Measurements from ENCODE around the gene SLC25A38.
"Not testable (repeated sequence)": the region's sequence is repeated elsewhere in the genome, so short reads cannot be mapped to it uniquely, and the experiment has no call there.

Gene SLC25A38

GRCh38 chr3:39383045-39383880, at the start of gene SLC25A38:
TSS of gene SLC25A38 (plus strand) at chr3:39383370. CDS start at chr3:39383725, 355 bp downstream.
- DNase-seq (ENCODE audit: low spot score), result peak; percentile 74

- no peak for DNase-seq (ENCODE audit: low spot score)
Observed at GRCh38 chr3:39333607-39334006, 49.6 kb upstream of the SLC25A38 start.

- no peak for DNase-seq (ENCODE audit: low spot score)
Observed at GRCh38 chr3:39334205-39334604, 49.0 kb upstream of the SLC25A38 start.

GRCh38 chr3:39338201-39338600, 45.0 kb upstream of the SLC25A38 start:
- no peak for DNase-seq (ENCODE audit: low spot score)

- no peak for DNase-seq (ENCODE audit: low spot score)
Observed at GRCh38 chr3:39339086-39339485, 44.1 kb upstream of the SLC25A38 start.

GRCh38 chr3:39343076-39343717, 40.0 kb upstream of the SLC25A38 start:
- no peak for DNase-seq (ENCODE audit: low spot score)

GRCh38 chr3:39343760-39344159, 39.4 kb upstream of the SLC25A38 start:
- DNase-seq (ENCODE audit: low spot score), result no peak

- DNase-seq (ENCODE audit: low spot score), result no peak
Observed at GRCh38 chr3:39344746-39345344, 38.3 kb upstream of the SLC25A38 start.

GRCh38 chr3:39346785-39347585, 36.2 kb upstream of the SLC25A38 start:
- DNase-seq (ENCODE audit: low spot score), result no peak

- no peak for DNase-seq (ENCODE audit: low spot score)
Observed at GRCh38 chr3:39347586-39347876, 35.6 kb upstream of the SLC25A38 start.

GRCh38 chr3:39349080-39349479, 34.1 kb upstream of the SLC25A38 start:
- no peak for DNase-seq (ENCODE audit: low spot score)

- no peak for DNase-seq (ENCODE audit: low spot score)
Observed at GRCh38 chr3:39350714-39351113, 32.5 kb upstream of the SLC25A38 start.

GRCh38 chr3:39351134-39351533, 32.0 kb upstream of the SLC25A38 start:
- DNase-seq (ENCODE audit: low spot score), result not testable (repeated sequence)

GRCh38 chr3:39353168-39353927, 29.8 kb upstream of the SLC25A38 start:
- not testable (repeated sequence) for DNase-seq (ENCODE audit: low spot score)

- peak; percentile 19 for DNase-seq (ENCODE audit: low spot score)
Observed at GRCh38 chr3:39358333-39358732, 24.8 kb upstream of the SLC25A38 start.

- peak; percentile 56 for DNase-seq (ENCODE audit: low spot score)
Observed at GRCh38 chr3:39361252-39361927, 21.8 kb upstream of the SLC25A38 start.

- no peak for DNase-seq (ENCODE audit: low spot score)
Observed at GRCh38 chr3:39362192-39362591, 21.0 kb upstream of the SLC25A38 start.

- DNase-seq (ENCODE audit: low spot score), result no peak
Observed at GRCh38 chr3:39362812-39363211, 20.4 kb upstream of the SLC25A38 start.

- DNase-seq (ENCODE audit: low spot score), result not testable (repeated sequence)
Observed at GRCh38 chr3:39370450-39370849, 12.7 kb upstream of the SLC25A38 start.

GRCh38 chr3:39372833-39373232, 10.3 kb upstream of the SLC25A38 start:
- DNase-seq (ENCODE audit: low spot score), result no peak

Data from CD4-positive, alpha-beta T cell treated with Interleukin-6 at 100 ng/mL for 8 hours (primary cell).